Hepatocyte (in vitro differentiated cells): Measurements from ENCODE around the gene ZBED1.

Source experiments
- EZH2 ChIP-seq: fragments of 200-600 bp; sonication (generic); IDR thresholded peaks from 2 replicates; pipeline ENCODE4 v1.6.1; 2016; ENCODE audit warnings: antibody characterized with exemption, mild to moderate bottlenecking, borderline replicate concordance
- TF ChIP-seq, protein P1 (sequence below): fragments of 200-600 bp; sonication (generic); IDR thresholded peaks from 2 replicates; pipeline ENCODE4 v1.5.1; 2016; ENCODE audit warnings: antibody characterized with exemption, mild to moderate bottlenecking; ENCODE audit not compliant: poor library complexity

GRCh38 chrX:2499507-2499906, 1.3 kb downstream of the ZBED1 start:
- TF ChIP-seq, protein P1, sequence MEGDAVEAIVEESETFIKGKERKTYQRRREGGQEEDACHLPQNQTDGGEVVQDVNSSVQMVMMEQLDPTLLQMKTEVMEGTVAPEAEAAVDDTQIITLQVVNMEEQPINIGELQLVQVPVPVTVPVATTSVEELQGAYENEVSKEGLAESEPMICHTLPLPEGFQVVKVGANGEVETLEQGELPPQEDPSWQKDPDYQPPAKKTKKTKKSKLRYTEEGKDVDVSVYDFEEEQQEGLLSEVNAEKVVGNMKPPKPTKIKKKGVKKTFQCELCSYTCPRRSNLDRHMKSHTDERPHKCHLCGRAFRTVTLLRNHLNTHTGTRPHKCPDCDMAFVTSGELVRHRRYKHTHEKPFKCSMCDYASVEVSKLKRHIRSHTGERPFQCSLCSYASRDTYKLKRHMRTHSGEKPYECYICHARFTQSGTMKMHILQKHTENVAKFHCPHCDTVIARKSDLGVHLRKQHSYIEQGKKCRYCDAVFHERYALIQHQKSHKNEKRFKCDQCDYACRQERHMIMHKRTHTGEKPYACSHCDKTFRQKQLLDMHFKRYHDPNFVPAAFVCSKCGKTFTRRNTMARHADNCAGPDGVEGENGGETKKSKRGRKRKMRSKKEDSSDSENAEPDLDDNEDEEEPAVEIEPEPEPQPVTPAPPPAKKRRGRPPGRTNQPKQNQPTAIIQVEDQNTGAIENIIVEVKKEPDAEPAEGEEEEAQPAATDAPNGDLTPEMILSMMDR: no peak
- no peak for TF ChIP-seq EZH2
